Stimulated activated CD4-positive, alpha-beta T cell treated with anti-CD3 and anti-CD28 coated beads, Interleukin-12 subunit alpha, Interleukin-12 subunit beta, amount 100 ng/mL, for 4 hours (primary cell): Measurements from ENCODE around the gene DENND1A.

Experiments
- DNase-seq: peaks from one replicate; pipeline ENCODE4 v3.0.0-alpha.2; 2020

Gene DENND1A

GRCh38 chr9:123717581-123718175 lies 212.2 kb downstream of the DENND1A start:
- no peak for DNase-seq

GRCh38 chr9:123716339-123716945 lies 213.5 kb downstream of the DENND1A start:
- DNase-seq: no peak

GRCh38 chr9:123715258-123715657 lies 214.7 kb downstream of the DENND1A start:
- no peak for DNase-seq

GRCh38 chr9:123713282-123713681 lies 216.6 kb downstream of the DENND1A start:
- no peak for DNase-seq

GRCh38 chr9:123712399-123712798 lies 217.5 kb downstream of the DENND1A start:
- no peak for DNase-seq

GRCh38 chr9:123710299-123710698 lies 219.6 kb downstream of the DENND1A start:
- no peak for DNase-seq

- no peak for DNase-seq
These were observed 227.4 kb downstream of the DENND1A start for GRCh38 chr9:123702483-123702882.

- no peak for DNase-seq
These were observed 232.2 kb downstream of the DENND1A start for GRCh38 chr9:123697686-123698085.

- DNase-seq: no peak
These were observed 233.4 kb downstream of the DENND1A start for GRCh38 chr9:123696476-123696875.

GRCh38 chr9:123695386-123695785 lies 234.5 kb downstream of the DENND1A start:
- no peak for DNase-seq

GRCh38 chr9:123691765-123692303 lies 238.1 kb downstream of the DENND1A start:
- no peak for DNase-seq

GRCh38 chr9:123689701-123690428 lies 240.1 kb downstream of the DENND1A start:
- DNase-seq: no peak

GRCh38 chr9:123687246-123687751 lies 242.6 kb downstream of the DENND1A start:
- DNase-seq: no peak

GRCh38 chr9:123686829-123687192 lies 243.1 kb downstream of the DENND1A start:
- DNase-seq: no peak

GRCh38 chr9:123686131-123686828 lies 243.6 kb downstream of the DENND1A start:
- no peak for DNase-seq

GRCh38 chr9:123685489-123686083 lies 244.3 kb downstream of the DENND1A start:
- no peak for DNase-seq

GRCh38 chr9:123684393-123685149 lies 245.4 kb downstream of the DENND1A start:
- DNase-seq: no peak

- DNase-seq: no peak
These were observed 247.2 kb downstream of the DENND1A start for GRCh38 chr9:123682746-123683145.

GRCh38 chr9:123680352-123680751 lies 249.6 kb downstream of the DENND1A start:
- DNase-seq: no peak

GRCh38 chr9:123679330-123679987 lies 250.5 kb downstream of the DENND1A start:
- no peak for DNase-seq

- no peak for DNase-seq
These were observed 251.0 kb downstream of the DENND1A start for GRCh38 chr9:123678878-123679329.
